ENCODE data around the gene ATXN7L3B. TPM values are rescaled to one million over a fixed set of nuclear protein-coding genes. Genes with fewer than 3 reads are reported as not detected.
"Not testable (repeated sequence)": the region's sequence is repeated elsewhere in the genome, so short reads cannot be mapped to it uniquely, and the experiment has no call there.

ATXN7L3B gene
- total RNA-seq, 3 donors from 2014 or later = 26.6 to 33.7 (median 31.4) TPM

DNA sequence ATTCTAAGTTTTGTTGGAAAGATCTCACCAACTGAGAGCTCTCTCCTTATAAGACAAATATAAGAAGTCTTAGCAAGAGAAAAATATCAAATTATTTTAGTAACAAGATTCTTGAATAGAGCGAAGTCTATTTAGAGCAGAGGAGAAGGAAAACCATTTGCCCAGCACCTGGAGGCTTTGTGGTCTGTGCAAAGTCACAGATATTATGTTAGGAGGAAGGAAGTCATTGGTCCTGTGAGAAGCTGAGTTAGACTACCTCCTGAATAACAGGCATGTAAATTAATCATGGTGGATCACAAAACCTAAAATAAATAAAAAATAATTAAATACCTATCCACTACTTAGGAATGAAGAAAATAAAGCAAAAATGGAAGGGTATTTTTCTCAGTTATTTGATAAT, 38.4 kb upstream of the ATXN7L3B start:
- intact Hi-C loops (cut with DNase I, micrococcal nuclease) = no loop called here
- Histone ChIP-seq H3K36me3 (ENCODE audit: low read depth) (no peaks in the 10 kb centered on the region), H3K4me3 (no peak overlapping the region), H3K9me3 (no peaks in the 10 kb centered on the region), H3K4me1 (ENCODE audit: low read depth) (no peaks in the 10 kb centered on the region)
- no peak for DNase-seq
- TF ChIP-seq, protein P1, sequence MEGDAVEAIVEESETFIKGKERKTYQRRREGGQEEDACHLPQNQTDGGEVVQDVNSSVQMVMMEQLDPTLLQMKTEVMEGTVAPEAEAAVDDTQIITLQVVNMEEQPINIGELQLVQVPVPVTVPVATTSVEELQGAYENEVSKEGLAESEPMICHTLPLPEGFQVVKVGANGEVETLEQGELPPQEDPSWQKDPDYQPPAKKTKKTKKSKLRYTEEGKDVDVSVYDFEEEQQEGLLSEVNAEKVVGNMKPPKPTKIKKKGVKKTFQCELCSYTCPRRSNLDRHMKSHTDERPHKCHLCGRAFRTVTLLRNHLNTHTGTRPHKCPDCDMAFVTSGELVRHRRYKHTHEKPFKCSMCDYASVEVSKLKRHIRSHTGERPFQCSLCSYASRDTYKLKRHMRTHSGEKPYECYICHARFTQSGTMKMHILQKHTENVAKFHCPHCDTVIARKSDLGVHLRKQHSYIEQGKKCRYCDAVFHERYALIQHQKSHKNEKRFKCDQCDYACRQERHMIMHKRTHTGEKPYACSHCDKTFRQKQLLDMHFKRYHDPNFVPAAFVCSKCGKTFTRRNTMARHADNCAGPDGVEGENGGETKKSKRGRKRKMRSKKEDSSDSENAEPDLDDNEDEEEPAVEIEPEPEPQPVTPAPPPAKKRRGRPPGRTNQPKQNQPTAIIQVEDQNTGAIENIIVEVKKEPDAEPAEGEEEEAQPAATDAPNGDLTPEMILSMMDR (IDR thresholded peaks at IDR 0.05) = no peak
- no peak for ATAC-seq

DNA sequence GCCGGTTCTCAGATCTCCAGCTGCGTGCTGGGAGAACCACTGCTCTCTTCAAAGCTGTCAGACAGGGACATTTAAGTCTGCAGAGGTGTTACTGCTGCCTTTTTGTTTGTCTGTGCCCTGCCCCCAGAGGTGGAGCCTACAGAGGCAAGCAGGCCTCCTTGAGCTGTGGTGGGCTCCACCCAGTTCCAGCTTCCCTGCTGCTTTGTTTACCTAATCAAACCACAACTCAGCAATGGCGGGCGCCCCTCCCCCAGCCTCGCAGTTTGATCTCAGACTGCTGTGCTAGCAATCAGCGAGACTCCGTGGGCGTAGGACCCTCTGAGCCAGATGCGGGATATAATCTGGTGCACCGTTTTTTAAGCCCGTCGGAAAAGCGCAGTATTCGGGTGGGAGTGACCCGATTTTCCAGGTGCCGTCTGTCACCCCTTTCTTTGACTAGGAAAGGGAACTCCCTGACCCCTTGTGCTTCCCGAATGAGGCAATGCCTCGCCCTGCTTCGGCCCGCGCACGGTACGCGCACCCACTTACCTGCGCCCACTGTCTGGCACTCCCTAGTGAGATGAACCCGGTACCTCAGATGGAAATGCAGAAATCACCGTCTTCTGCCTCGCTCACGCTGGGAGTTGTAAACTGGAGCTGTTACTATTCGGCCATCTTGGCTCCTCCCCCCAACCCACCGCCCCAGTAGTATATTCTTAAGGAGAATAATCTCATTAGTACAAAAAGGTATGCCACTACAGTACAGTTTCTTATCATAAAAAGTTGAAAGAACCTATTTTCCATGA, 28.6 kb upstream of the ATXN7L3B start:
- H3K36me3 ChIP-seq (ENCODE audit: low read depth); H3K4me1 ChIP-seq (ENCODE audit: low read depth); intact Hi-C loops (cut with DNase I, micrococcal nuclease); DNase-seq; H3K4me3 ChIP-seq; ATAC-seq; H3K9me3 ChIP-seq: not testable (repeated sequence)

DNA sequence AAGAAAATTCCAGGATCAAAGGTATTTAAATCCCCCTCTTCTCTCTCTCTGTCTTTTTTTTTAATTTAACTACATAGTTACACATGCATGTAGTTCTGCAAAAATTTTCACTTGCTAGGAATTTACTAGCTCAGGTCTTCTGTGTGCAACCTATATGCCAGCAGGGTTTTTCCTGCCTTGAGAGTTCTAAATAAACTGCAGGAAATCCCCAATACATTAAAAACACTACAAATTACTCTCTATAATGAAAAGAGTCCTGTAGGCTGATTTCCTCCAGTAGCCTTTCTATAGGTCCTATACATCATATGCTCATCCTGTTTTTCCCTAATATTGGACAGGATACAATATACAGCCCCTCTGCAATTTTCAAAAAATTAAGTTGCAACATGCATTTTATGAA, 27.7 kb upstream of the ATXN7L3B start:
- intact Hi-C loops (cut with DNase I, micrococcal nuclease) = no loop called here
- H3K9me3 ChIP-seq = no peaks in the 10 kb centered on the region
- no peak overlapping the region for H3K4me3 ChIP-seq
- no peaks in the 10 kb centered on the region for H3K4me1 ChIP-seq (ENCODE audit: low read depth)
- TF ChIP-seq, protein P1 (IDR thresholded peaks at IDR 0.05) = no peak
- DNase-seq = no peak
- no peak for ATAC-seq
- H3K36me3 ChIP-seq (ENCODE audit: low read depth) = no peaks in the 10 kb centered on the region

DNA sequence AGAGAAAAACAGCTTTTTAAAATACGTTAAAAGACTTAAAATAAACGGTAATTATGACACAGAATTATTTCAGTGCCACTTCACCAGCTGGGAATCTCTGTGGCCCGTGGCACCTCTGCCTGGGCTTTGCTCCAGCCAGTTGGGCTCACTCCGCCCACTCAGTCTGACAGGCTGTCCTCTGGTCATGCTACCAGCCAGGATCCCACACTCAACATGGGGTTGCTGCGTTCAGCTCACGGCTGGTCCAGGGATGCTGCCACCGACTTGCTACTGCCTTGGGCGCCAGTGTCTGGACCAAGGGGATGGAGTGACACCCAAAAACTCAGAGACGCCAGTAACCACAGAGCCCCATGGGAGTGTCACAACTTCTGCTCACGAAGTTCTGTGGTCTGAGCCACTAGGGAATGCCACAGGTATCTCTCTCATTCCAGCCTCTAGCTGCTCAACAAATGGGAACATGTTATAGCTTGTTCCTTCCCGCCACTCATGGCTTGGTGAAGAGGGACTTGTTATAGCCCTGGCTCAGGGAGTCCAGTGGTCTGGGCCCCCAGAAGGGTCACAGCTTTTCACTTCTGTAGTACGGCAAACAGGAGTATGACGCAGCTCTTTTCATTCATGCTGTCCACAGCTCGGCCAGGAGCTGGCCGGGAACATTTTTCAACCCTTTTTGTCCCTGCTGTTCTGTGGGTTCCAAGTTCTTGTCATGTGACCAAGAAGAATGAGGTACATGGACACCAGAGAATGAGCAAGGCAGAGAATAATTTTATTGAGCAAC, 23.4 kb upstream of the ATXN7L3B start:
- TF ChIP-seq, protein P1 (IDR thresholded peaks at IDR 0.05) = no peak
- Histone ChIP-seq H3K4me1 (ENCODE audit: low read depth) (no peaks in the 10 kb centered on the region), H3K9me3 (no peaks in the 10 kb centered on the region), H3K36me3 (ENCODE audit: low read depth) (no peaks in the 10 kb centered on the region), H3K4me3 (no peak overlapping the region)
- intact Hi-C loops (cut with DNase I, micrococcal nuclease) = no loop called here
- DNase-seq (no peak), ATAC-seq (no peak)

DNA sequence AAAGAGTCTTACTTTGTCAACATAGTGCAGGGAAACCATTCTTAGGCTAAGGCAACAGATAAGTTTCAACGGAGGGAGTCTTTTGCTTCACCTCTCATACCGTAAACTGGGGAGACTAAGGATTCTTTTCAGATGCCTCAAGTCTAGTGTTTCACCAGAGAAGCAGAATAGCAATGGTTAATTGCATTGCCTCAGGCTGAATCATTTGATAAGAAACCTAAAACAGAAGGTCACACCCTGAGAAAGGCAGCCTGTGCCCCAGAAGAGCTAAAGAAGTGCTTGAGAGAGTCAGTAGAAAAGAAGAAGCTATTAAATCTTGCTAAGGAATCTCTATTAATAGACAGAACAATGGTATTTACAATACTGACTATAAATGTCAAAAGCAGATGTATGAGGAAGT, 21.8 kb upstream of the ATXN7L3B start:
- Histone ChIP-seq H3K4me3 (no peak overlapping the region), H3K36me3 (ENCODE audit: low read depth) (no peaks in the 10 kb centered on the region), H3K4me1 (ENCODE audit: low read depth) (no peaks in the 10 kb centered on the region), H3K9me3 (no peaks in the 10 kb centered on the region)
- intact Hi-C loops (cut with DNase I, micrococcal nuclease) = no loop called here
- ATAC-seq (no peak), DNase-seq (no peak)
- TF ChIP-seq, protein P1 (IDR thresholded peaks at IDR 0.05) = no peak

DNA sequence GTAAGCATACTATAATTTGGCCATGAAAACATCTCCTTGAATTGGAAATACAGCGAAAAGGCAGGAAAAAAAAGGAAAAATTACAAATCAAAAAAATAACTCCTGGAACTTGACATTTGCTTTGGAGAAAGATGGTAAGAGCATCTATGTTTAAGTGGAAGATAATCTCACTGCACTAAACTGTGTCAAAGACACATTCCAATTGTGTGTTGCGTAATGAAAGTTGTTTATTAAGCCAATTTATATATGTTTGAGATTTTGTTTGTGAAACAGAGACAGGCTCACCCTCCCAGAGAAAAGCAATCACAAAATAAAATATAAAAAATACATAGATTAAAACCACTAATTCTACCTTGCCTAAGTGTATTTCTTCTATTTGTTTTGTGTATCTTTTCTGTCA, 11.1 kb upstream of the ATXN7L3B start:
- Histone ChIP-seq H3K9me3 (no peaks in the 10 kb centered on the region), H3K4me1 (ENCODE audit: low read depth) (no peaks in the 10 kb centered on the region), H3K4me3 (no peak overlapping the region), H3K36me3 (ENCODE audit: low read depth) (no peaks in the 10 kb centered on the region)
- TF ChIP-seq, protein P1 (IDR thresholded peaks at IDR 0.05) = no peak
- no peak for DNase-seq
- intact Hi-C loops (cut with DNase I, micrococcal nuclease) = no loop called here
- ATAC-seq = no peak

All from mucosa of descending colon (tissue), 3 donors.